ENCODE results near the gene KRT32. TPM values are rescaled to one million over a fixed set of nuclear protein-coding genes. Genes with fewer than 3 reads are reported as not detected.

Gene KRT32
- total RNA-seq, 2 donors from 2014 or later = not detected

GRCh38 chr17:41468346-41468745 lies 1.2 kb upstream of the KRT32 start:
- DNase-seq (no peak), ATAC-seq (replicated peaks in 1 of 2) (no peak)
- Mint-ChIP-seq H3K27me3 (ENCODE audit: low read depth) (no peaks in the 10 kb centered on the region), H3K9me3 (peaks cover 2% of the 10 kb centered on the region in 2 donors), H3K4me1 (ENCODE audit: low read depth) (no peaks in the 10 kb centered on the region), H3K27ac (no peak overlapping the region), H3K4me3 (no peak overlapping the region), H3K36me3 (ENCODE audit: insufficient read depth in 2 of 2) (no peaks in the 10 kb centered on the region)

GRCh38 chr17:41467561-41467960 lies 375 bp upstream of the KRT32 start:
- no peak for ATAC-seq (replicated peaks in 1 of 2)
- Mint-ChIP-seq H3K4me3 (no peak overlapping the region), H3K9me3 (peaks cover 2% of the 10 kb centered on the region in 2 donors), H3K4me1 (ENCODE audit: low read depth) (no peaks in the 10 kb centered on the region), H3K27me3 (ENCODE audit: low read depth) (no peaks in the 10 kb centered on the region), H3K36me3 (ENCODE audit: insufficient read depth in 2 of 2) (no peaks in the 10 kb centered on the region), H3K27ac (no peak overlapping the region)
- DNase-seq = no peak

DNA sequence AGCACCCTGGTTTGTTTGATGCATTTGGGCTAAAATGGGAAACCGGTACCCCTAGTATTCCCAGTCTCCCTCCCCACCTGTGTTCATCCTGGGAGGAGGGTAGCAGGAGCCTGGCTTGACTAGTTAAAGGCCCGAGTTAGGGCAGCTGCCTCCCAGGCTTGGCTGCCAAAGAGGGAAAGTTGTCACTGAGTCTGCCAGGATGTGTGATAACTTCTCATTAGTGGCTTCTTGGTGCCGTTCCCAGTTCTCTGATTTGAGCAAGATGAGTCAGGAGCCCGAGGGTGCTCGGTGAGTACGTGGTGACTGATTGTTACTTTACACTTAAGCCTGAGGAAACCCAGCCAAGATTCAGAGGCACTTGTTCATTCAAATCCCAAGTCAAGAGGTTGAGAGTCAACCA lies 2.5 kb downstream of the KRT32 start:
- no peak overlapping the region for H3K27ac Mint-ChIP-seq
- H3K27me3 Mint-ChIP-seq (ENCODE audit: low read depth) = peaks cover 6% of the 10 kb centered on the region
- DNase-seq (no peak), ATAC-seq (replicated peaks in 1 of 2) (no peak)
- H3K4me1 Mint-ChIP-seq (ENCODE audit: low read depth) = no peaks in the 10 kb centered on the region
- H3K4me3 Mint-ChIP-seq = no peak overlapping the region
- peaks cover 0 to 2% of the 10 kb centered on the region in 2 donors for H3K9me3 Mint-ChIP-seq
- no peaks in the 10 kb centered on the region for H3K36me3 Mint-ChIP-seq (ENCODE audit: insufficient read depth in 2 of 2)

DNA sequence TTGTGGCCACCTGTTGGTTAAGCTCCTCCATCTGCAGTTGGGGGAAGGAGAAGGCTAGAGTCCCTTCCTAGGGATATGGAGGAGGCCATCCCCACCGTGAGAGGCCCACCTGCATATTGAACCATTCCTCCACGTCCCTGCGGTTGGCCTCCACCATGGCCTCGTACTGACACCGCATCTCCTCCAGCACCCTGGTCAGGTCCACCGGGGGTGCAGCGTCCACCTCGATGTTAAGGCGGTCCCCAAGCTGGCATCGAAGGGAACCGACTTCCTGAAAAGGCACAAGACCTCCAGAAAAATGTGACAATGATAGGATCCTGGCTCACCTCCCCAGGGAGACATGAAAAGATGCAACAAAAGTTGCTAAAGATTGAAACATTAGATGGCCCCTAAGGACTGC lies 3.0 kb downstream of the KRT32 start:
- H3K4me3 Mint-ChIP-seq = no peak overlapping the region
- no peak for ATAC-seq (replicated peaks in 1 of 2)
- H3K27ac Mint-ChIP-seq = no peak overlapping the region
- peaks cover 0 to 2% of the 10 kb centered on the region in 2 donors for H3K9me3 Mint-ChIP-seq
- peaks cover 6% of the 10 kb centered on the region for H3K27me3 Mint-ChIP-seq (ENCODE audit: low read depth)
- no peaks in the 10 kb centered on the region for H3K36me3 Mint-ChIP-seq (ENCODE audit: insufficient read depth in 2 of 2)
- no peak for DNase-seq
- no peaks in the 10 kb centered on the region for H3K4me1 Mint-ChIP-seq (ENCODE audit: low read depth)

DNA sequence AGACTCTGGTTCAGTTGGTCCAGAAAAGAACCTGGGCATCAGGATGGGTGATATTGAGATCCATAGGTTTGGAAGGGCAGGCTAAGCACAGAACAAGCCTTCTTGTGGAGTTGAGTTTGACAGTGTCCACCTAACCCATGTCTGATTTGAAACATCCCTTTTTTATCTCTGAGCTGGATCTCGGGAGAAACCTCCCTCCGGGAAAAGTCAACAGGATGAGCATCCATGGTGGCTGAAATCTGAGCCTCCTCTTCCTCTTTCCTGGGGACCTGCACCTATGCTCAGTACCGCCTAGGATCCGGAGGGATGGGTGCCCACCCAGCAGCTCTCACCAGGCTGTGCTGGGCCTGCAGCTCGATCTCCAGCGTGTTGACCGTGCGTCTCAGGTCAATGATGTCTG lies 3.4 kb downstream of the KRT32 start:
- Mint-ChIP-seq H3K4me3 (no peak overlapping the region), H3K27ac (no peak overlapping the region), H3K27me3 (ENCODE audit: low read depth) (peaks cover 6% of the 10 kb centered on the region), H3K4me1 (ENCODE audit: low read depth) (no peaks in the 10 kb centered on the region), H3K9me3 (peaks cover 0 to 2% of the 10 kb centered on the region in 2 donors), H3K36me3 (ENCODE audit: insufficient read depth in 2 of 2) (no peaks in the 10 kb centered on the region)
- ATAC-seq (replicated peaks in 1 of 2) = no peak
- DNase-seq = no peak

GRCh38 chr17:41462705-41463104 lies 4.5 kb downstream of the KRT32 start:
- DNase-seq (no peak), ATAC-seq (replicated peaks in 1 of 2) (no peak)
- Mint-ChIP-seq H3K4me3 (no peak overlapping the region), H3K27me3 (ENCODE audit: low read depth) (peaks cover 6% of the 10 kb centered on the region), H3K9me3 (no peaks in the 10 kb centered on the region), H3K27ac (no peak overlapping the region), H3K4me1 (ENCODE audit: low read depth) (no peaks in the 10 kb centered on the region), H3K36me3 (ENCODE audit: insufficient read depth in 2 of 2) (no peaks in the 10 kb centered on the region)

DNA sequence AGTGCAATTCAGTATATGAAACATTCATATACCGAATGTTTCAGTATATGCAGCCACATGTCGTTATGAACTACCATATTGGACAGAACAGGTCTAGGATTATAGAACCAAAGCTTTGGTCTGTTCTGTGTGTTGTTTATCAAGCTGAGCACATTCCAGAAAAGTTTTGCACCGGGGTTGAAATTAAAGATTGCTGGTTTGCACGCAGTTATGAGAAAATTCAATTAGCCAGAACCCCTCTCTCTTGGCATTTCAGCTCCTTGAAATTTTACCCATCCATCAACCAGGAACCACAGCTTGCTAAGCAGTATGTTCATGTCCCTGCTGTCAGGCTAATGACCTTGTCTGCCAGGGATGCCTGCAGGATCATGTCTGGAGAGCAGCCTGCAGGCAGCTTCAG lies 9.5 kb downstream of the KRT32 start:
- DNase-seq (no peak), ATAC-seq (replicated peaks in 1 of 2) (no peak)
- no peak overlapping the region for H3K4me3 Mint-ChIP-seq
- H3K27ac Mint-ChIP-seq = no peak overlapping the region
- H3K36me3 Mint-ChIP-seq (ENCODE audit: insufficient read depth in 2 of 2) = no peaks in the 10 kb centered on the region
- peaks cover 0 to 2% of the 10 kb centered on the region in 2 donors for H3K9me3 Mint-ChIP-seq
- H3K27me3 Mint-ChIP-seq (ENCODE audit: low read depth) = peaks cover 6% of the 10 kb centered on the region
- no peaks in the 10 kb centered on the region for H3K4me1 Mint-ChIP-seq (ENCODE audit: low read depth)

DNA sequence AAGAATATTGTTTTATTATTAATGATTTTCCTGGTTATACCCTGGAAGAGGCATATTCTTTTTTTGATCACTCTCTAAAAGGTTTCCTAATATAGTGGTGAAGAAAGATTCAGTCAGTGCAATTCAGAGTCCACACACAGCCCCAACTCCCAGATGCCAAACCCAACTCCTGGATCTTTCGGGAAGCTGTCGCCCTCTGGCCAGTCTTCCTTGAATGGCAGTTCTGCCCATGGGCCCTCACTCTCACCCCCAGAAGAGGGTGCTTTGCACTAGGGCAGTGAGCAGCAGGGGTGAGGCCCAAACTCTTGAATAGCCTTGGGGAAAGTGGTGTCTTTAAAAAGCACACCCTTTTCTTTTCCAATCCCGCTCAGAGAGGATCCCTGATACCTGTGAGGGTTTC lies 11.0 kb downstream of the KRT32 start:
- H3K27me3 Mint-ChIP-seq (ENCODE audit: low read depth) = peaks cover 6% of the 10 kb centered on the region
- H3K4me3 Mint-ChIP-seq = no peak overlapping the region
- H3K27ac Mint-ChIP-seq = no peak overlapping the region
- H3K36me3 Mint-ChIP-seq (ENCODE audit: insufficient read depth in 2 of 2) = no peaks in the 10 kb centered on the region
- DNase-seq (no peak), ATAC-seq (replicated peaks in 1 of 2) (no peak)
- peaks cover 0 to 2% of the 10 kb centered on the region in 2 donors for H3K9me3 Mint-ChIP-seq
- H3K4me1 Mint-ChIP-seq (ENCODE audit: low read depth) = no peaks in the 10 kb centered on the region

GRCh38 chr17:41455236-41455635 lies 11.9 kb downstream of the KRT32 start:
- Mint-ChIP-seq H3K4me1 (ENCODE audit: low read depth) (no peaks in the 10 kb centered on the region), H3K27me3 (ENCODE audit: low read depth) (peaks cover 2% of the 10 kb centered on the region), H3K4me3 (no peak overlapping the region), H3K27ac (no peak overlapping the region), H3K36me3 (ENCODE audit: insufficient read depth in 2 of 2) (no peaks in the 10 kb centered on the region), H3K9me3 (peaks cover 0 to 2% of the 10 kb centered on the region in 2 donors)
- DNase-seq (no peak), ATAC-seq (replicated peaks in 1 of 2) (no peak)

GRCh38 chr17:41453066-41453465 lies 14.1 kb downstream of the KRT32 start:
- ATAC-seq (replicated peaks in 1 of 2) (no peak), DNase-seq (no peak)
- H3K4me3 Mint-ChIP-seq = no peak overlapping the region
- no peaks in the 10 kb centered on the region for H3K4me1 Mint-ChIP-seq (ENCODE audit: low read depth)
- no peak overlapping the region for H3K27ac Mint-ChIP-seq
- H3K27me3 Mint-ChIP-seq (ENCODE audit: low read depth) = no peaks in the 10 kb centered on the region
- no peaks in the 10 kb centered on the region for H3K36me3 Mint-ChIP-seq (ENCODE audit: insufficient read depth in 2 of 2)
- peaks cover 0 to 2% of the 10 kb centered on the region in 2 donors for H3K9me3 Mint-ChIP-seq

GRCh38 chr17:41452281-41452680 lies 14.9 kb downstream of the KRT32 start:
- no peak overlapping the region for H3K27ac Mint-ChIP-seq
- H3K27me3 Mint-ChIP-seq (ENCODE audit: low read depth) = no peaks in the 10 kb centered on the region
- no peaks in the 10 kb centered on the region for H3K4me1 Mint-ChIP-seq (ENCODE audit: low read depth)
- no peak for DNase-seq
- ATAC-seq (replicated peaks in 1 of 2) = no peak
- H3K36me3 Mint-ChIP-seq (ENCODE audit: insufficient read depth in 2 of 2) = no peaks in the 10 kb centered on the region
- peaks cover 0 to 2% of the 10 kb centered on the region in 2 donors for H3K9me3 Mint-ChIP-seq
- H3K4me3 Mint-ChIP-seq = no peak overlapping the region

DNA sequence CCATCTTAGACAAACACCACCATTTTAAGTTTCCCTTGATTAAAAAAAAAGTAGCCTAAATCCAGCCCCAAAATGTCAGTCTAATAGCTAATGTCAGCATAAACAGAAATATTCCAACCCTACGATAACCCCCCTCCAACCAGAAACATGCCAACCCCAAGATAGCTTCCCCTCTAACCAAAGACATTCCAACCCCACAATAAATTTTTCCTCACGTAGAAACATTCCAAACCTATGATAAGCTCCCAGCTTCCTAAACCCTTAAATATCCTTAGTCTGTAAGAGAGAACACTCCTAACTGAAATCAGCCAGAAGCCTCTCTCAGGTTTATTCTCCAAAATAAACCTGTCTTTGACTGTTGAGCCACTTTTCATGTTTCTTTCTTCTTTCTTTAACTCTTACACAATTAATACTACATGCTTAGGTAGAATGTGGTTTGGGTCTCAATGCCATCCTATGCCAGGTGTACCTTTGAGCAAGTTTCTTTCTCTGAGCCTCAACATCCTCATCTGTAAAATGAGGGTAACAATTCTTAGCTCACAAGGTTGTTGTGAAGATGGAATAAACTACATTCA lies 15.9 kb downstream of the KRT32 start:
- H3K27ac Mint-ChIP-seq = no peak overlapping the region
- ATAC-seq (replicated peaks in 1 of 2) (no peak), DNase-seq (no peak)
- H3K9me3 Mint-ChIP-seq = peaks cover 0 to 2% of the 10 kb centered on the region in 2 donors
- H3K4me3 Mint-ChIP-seq = no peak overlapping the region
- H3K36me3 Mint-ChIP-seq (ENCODE audit: insufficient read depth in 2 of 2) = no peaks in the 10 kb centered on the region
- H3K4me1 Mint-ChIP-seq (ENCODE audit: low read depth) = no peaks in the 10 kb centered on the region
- no peaks in the 10 kb centered on the region for H3K27me3 Mint-ChIP-seq (ENCODE audit: low read depth)

GRCh38 chr17:41449008-41449407 lies 18.2 kb downstream of the KRT32 start:
- Mint-ChIP-seq H3K27me3 (ENCODE audit: low read depth) (no peaks in the 10 kb centered on the region), H3K27ac (no peak overlapping the region), H3K4me1 (ENCODE audit: low read depth) (no peaks in the 10 kb centered on the region)

DNA sequence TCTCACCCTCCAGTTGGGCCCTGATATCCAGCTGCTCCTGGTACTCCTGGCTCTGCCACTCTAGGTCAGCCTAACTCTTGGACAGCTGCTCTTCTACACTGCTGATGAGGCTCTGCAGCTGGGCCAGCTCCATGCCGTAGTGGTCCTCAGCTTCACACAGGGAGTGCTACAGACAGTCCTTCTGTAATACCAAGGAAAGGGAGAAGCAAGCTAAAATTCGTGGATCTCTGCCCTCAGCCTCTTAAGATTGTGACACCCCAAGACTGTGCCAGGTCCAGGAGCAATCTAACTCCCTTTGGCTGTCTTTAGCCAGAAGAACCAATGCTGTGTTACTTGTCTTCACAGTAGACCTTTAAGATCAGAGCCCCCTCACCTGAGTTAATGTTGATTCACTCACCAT lies 18.7 kb downstream of the KRT32 start:
- Mint-ChIP-seq H3K27me3 (ENCODE audit: low read depth) (no peaks in the 10 kb centered on the region), H3K9me3 (peaks cover 0 to under 1% of the 10 kb centered on the region in 2 donors), H3K4me3 (no peak overlapping the region), H3K27ac (no peak overlapping the region), H3K4me1 (ENCODE audit: low read depth) (no peaks in the 10 kb centered on the region), H3K36me3 (ENCODE audit: insufficient read depth in 2 of 2) (no peaks in the 10 kb centered on the region)
- ATAC-seq (replicated peaks in 1 of 2) = no peak
- DNase-seq = no peak

More at GRCh38 chr17:41449008-41449407, 18.2 kb downstream of the KRT32 start:
- Mint-ChIP-seq H3K36me3 (ENCODE audit: insufficient read depth in 2 of 2) (no peaks in the 10 kb centered on the region), H3K9me3 (peaks cover 0 to 2% of the 10 kb centered on the region in 2 donors), H3K4me3 (no peak overlapping the region)
- DNase-seq = no peak
- ATAC-seq (replicated peaks in 1 of 2) = no peak

Measured in activated T-cell treated with anti-CD3 and anti-CD28 coated beads, Interleukin-2, amount 50 U/mL, for 72 hours (primary cell).